ENCODE results near the gene RSF1.
"Not testable (repeated sequence)": the region's sequence is repeated elsewhere in the genome, so short reads cannot be mapped to it uniquely, and the experiment has no call there.

RSF1 gene

GRCh38 chr11:77672264-77672663, 148.3 kb downstream of the RSF1 start:
- no peak for DNase-seq

- DNase-seq = no peak
Observed at GRCh38 chr11:77669848-77670511, 150.5 kb downstream of the RSF1 start.

GRCh38 chr11:77668760-77669159, 151.8 kb downstream of the RSF1 start:
- DNase-seq = no peak

- DNase-seq = no peak
Observed at GRCh38 chr11:77665240-77665965, 155.1 kb downstream of the RSF1 start.

- no peak for DNase-seq
Observed at GRCh38 chr11:77661670-77662069, 158.9 kb downstream of the RSF1 start.

- DNase-seq = no peak
Observed at GRCh38 chr11:77660947-77661346, 159.6 kb downstream of the RSF1 start.

GRCh38 chr11:77658213-77659013, 162.1 kb downstream of the RSF1 start:
- DNase-seq = no peak

- DNase-seq = no peak
Observed at GRCh38 chr11:77656362-77656761, 164.2 kb downstream of the RSF1 start.

GRCh38 chr11:77654770-77655434, 165.6 kb downstream of the RSF1 start:
- DNase-seq = no peak

- no peak for DNase-seq
Observed at GRCh38 chr11:77650123-77650522, 170.4 kb downstream of the RSF1 start.

- no peak for DNase-seq
Observed at GRCh38 chr11:77647654-77648305, 172.7 kb downstream of the RSF1 start.

GRCh38 chr11:77644887-77645286, 175.6 kb downstream of the RSF1 start:
- DNase-seq = no peak

GRCh38 chr11:77642228-77642627, 178.3 kb downstream of the RSF1 start:
- no peak for DNase-seq

- DNase-seq = peak; percentile 82
Observed at GRCh38 chr11:77637345-77638165, 183.0 kb downstream of the RSF1 start, which contains the start of gene CLNS1A. TSS of gene CLNS1A (minus strand) at chr11:77637794. CDS start at chr11:77637714, 80 bp downstream.

GRCh38 chr11:77636731-77637344, 183.7 kb downstream of the RSF1 start:
- no peak for DNase-seq

- DNase-seq = not testable (repeated sequence)
Observed at GRCh38 chr11:77633926-77634325, 186.6 kb downstream of the RSF1 start.

GRCh38 chr11:77630157-77630710, 190.3 kb downstream of the RSF1 start:
- no peak for DNase-seq

- DNase-seq = peak; percentile 57
Observed at GRCh38 chr11:77619576-77620198, 200.8 kb downstream of the RSF1 start.

- DNase-seq = no peak
Observed at GRCh38 chr11:77617892-77618291, 202.6 kb downstream of the RSF1 start.

- DNase-seq = no peak
Observed at GRCh38 chr11:77611921-77612320, 208.6 kb downstream of the RSF1 start.
